H1 (cell line): ENCODE measurements around the gene RAB31. TPM values are rescaled to one million over a fixed set of nuclear protein-coding genes. Genes with fewer than 3 reads are reported as not detected.

ENCODE experiments used
- CTCF ChIA-PET: fragments of 300-600 bp; sonication (Branson Sonifier 250); formaldehyde crosslinking; loops from one replicate; lab custom pipeline; 2021; ENCODE audit not compliant: partially characterized antibody; lab: Charles Lee
- POLR2A ChIA-PET: fragments of 300-600 bp; sonication (Branson Sonifier 250); formaldehyde crosslinking; loops from one replicate; lab custom pipeline; 2021; ENCODE audit warnings: inconsistent platforms; ENCODE audit not compliant: partially characterized antibody; lab: Charles Lee
- DNase-seq, 2 experiments: peaks; one replicate each; pipeline versions ENCODE4 v3.0.0 to v3.0.0-alpha.2; 2010 to 2022; ENCODE audit warnings: low spot score in 2 of 2, low read depth in 1 of 2, mixed read lengths in 1 of 2
- FAIRE-seq: peaks from 2 replicates; lab custom pipeline; 2011; peaks lifted over from hg19 to GRCh38; lab: Jason Lieb, UNC
- H2AFZ ChIP-seq: 2 replicates; pipeline ENCODE4 v1.8.1; 2012; ENCODE audit warnings: low read length, inconsistent platforms
- H2AK5ac ChIP-seq: 2 replicates; pipeline ENCODE4 v1.6.1; 2013; ENCODE audit warnings: low read depth, low read length
- H2BK120ac ChIP-seq: replicated peaks from 2 replicates; pipeline ENCODE3; 2013; ENCODE audit warnings: low read depth, low read length, inconsistent platforms
- H2BK12ac ChIP-seq: 2 replicates; pipeline ENCODE4 v1.6.1; 2013; ENCODE audit warnings: low read depth, low read length
- H2BK15ac ChIP-seq: 2 replicates; pipeline ENCODE4 v1.6.1; 2013; ENCODE audit warnings: low read length
- H2BK20ac ChIP-seq: 2 replicates; pipeline ENCODE4 v1.6.1; 2013; ENCODE audit warnings: low read length
- H2BK5ac ChIP-seq: 2 replicates; pipeline ENCODE4 v1.6.1; 2013; ENCODE audit warnings: low read depth, low read length
- H3K14ac ChIP-seq: 2 replicates; pipeline ENCODE4 v1.6.1; 2013; ENCODE audit warnings: inconsistent platforms; ENCODE audit not compliant: insufficient read length
- H3K18ac ChIP-seq: 2 replicates; pipeline ENCODE4 v1.6.1; 2013; ENCODE audit warnings: low read length; ENCODE audit errors: extremely low read depth
- H3K23ac ChIP-seq: 2 replicates; pipeline ENCODE4 v1.6.1; 2013; ENCODE audit warnings: inconsistent platforms; ENCODE audit not compliant: insufficient read length
- H3K23me2 ChIP-seq: 2 replicates; pipeline ENCODE4 v1.6.1; 2013; ENCODE audit warnings: low read depth, low read length
- H3K27ac ChIP-seq: 2 replicates; pipeline ENCODE4 v1.6.1; 2011; ENCODE audit warnings: low read depth, low read length, inconsistent platforms
- H3K27me3 ChIP-seq, 4 experiments: replicated peaks in 1 of 4; 1 replicate in 1 of 4; 2 replicates in 3 of 4; pipeline versions ENCODE4 v1.6.1 to v1.8.1; 2011 to 2013; ENCODE audit warnings: low read length in 3 of 4, mild to moderate bottlenecking in 3 of 4, inconsistent platforms in 2 of 4, mixed read lengths in 2 of 4, moderate library complexity in 1 of 4; ENCODE audit not compliant: control insufficient read depth in 3 of 4, insufficient read depth in 3 of 4; ENCODE audit errors: extremely low read depth in 1 of 4
- H3K36me3 ChIP-seq, 4 experiments: 2 replicates each; pipeline versions ENCODE4 v1.6.1 to v1.8.1; 2011 to 2013; ENCODE audit warnings: mild to moderate bottlenecking in 4 of 4, low read length in 3 of 4, moderate library complexity in 2 of 4, control low read depth in 1 of 4, inconsistent platforms in 1 of 4; ENCODE audit not compliant: insufficient read depth in 4 of 4, control insufficient read depth in 2 of 4
- H3K4ac ChIP-seq: replicated peaks from 2 replicates; pipeline ENCODE3; 2013; ENCODE audit warnings: low read length, low read depth, mixed read lengths, inconsistent platforms; ENCODE audit not compliant: insufficient read length
- H3K4me1 ChIP-seq, 4 experiments: replicated peaks in 1 of 4; 1 replicate in 1 of 4; 2 replicates in 3 of 4; pipeline versions ENCODE4 v1.6.1 to v1.8.1; 2011 to 2013; ENCODE audit warnings: low read length in 3 of 4, inconsistent platforms in 2 of 4, mixed read lengths in 1 of 4; ENCODE audit not compliant: insufficient read depth in 4 of 4, control insufficient read depth in 3 of 4
- H3K4me2 ChIP-seq, 2 experiments: 2 replicates each; pipeline versions ENCODE4 v1.6.1 to v1.8.1; 2011 to 2013; ENCODE audit warnings: low read depth in 2 of 2, low read length in 2 of 2, control low read depth in 1 of 2, inconsistent platforms in 1 of 2, mild to moderate bottlenecking in 1 of 2; ENCODE audit not compliant: insufficient read depth in 1 of 2
- H3K4me3 ChIP-seq, 4 experiments: fragments of 200-600, 300-600 bp in 1 of 4; sonication (generic), shearing (Covaris generic), sonication (Bioruptor Twin) in 1 of 4; 2 replicates each; pipeline versions ENCODE4 v1.5.1 to v1.8.1; 2011 to 2016; ENCODE audit warnings: low read length in 4 of 4, low read depth in 3 of 4, control low read depth in 2 of 4, inconsistent platforms in 2 of 4, mild to moderate bottlenecking in 2 of 4, mixed read lengths in 1 of 4, moderate library complexity in 1 of 4; ENCODE audit not compliant: insufficient read depth in 2 of 4; ENCODE audit errors: extremely low read depth in 1 of 4
- H3K56ac ChIP-seq: replicated peaks from 2 replicates; pipeline ENCODE3; 2013; ENCODE audit warnings: low read depth, mild to moderate bottlenecking, mixed read lengths, low read length, inconsistent platforms; ENCODE audit not compliant: insufficient read length
- H3K79me1 ChIP-seq: 2 replicates; pipeline ENCODE4 v1.6.1; 2013; ENCODE audit warnings: low read depth, low read length, control low read depth
- H3K79me2 ChIP-seq, 2 experiments: 2 replicates each; pipeline versions ENCODE4 v1.6.1 to v1.8.1; 2012 to 2013; ENCODE audit warnings: low read length in 2 of 2, mild to moderate bottlenecking in 2 of 2, inconsistent platforms in 1 of 2; ENCODE audit not compliant: insufficient read depth in 2 of 2, control insufficient read depth in 1 of 2
- H3K9ac ChIP-seq, 4 experiments: replicated peaks in 1 of 4; 1 replicate in 1 of 4; 2 replicates in 3 of 4; pipeline versions ENCODE4 v1.6.1 to v1.8.1; 2011 to 2013; ENCODE audit warnings: low read depth in 3 of 4, low read length in 3 of 4, control low read depth in 2 of 4, mild to moderate bottlenecking in 2 of 4, moderate library complexity in 2 of 4, inconsistent platforms in 1 of 4; ENCODE audit errors: extremely low read depth in 1 of 4
- H3K9me3 ChIP-seq, 2 experiments: 2 replicates each; pipeline versions ENCODE4 v1.6.1 to v1.8.1; 2012 to 2013; ENCODE audit warnings: mild to moderate bottlenecking in 2 of 2, moderate library complexity in 2 of 2, control low read depth in 1 of 2, inconsistent platforms in 1 of 2, low read depth in 1 of 2, low read length in 1 of 2, mixed read lengths in 1 of 2; ENCODE audit not compliant: insufficient read depth in 2 of 2
- H4K20me1 ChIP-seq, 2 experiments: replicated peaks in 1 of 2; 2 replicates each; pipeline versions ENCODE3 to v1.8.1; 2011 to 2013; ENCODE audit warnings: inconsistent platforms in 2 of 2, low read length in 2 of 2, mild to moderate bottlenecking in 1 of 2; ENCODE audit not compliant: insufficient read depth in 2 of 2, control insufficient read depth in 1 of 2
- H4K5ac ChIP-seq: 2 replicates; pipeline ENCODE4 v1.6.1; 2013; ENCODE audit warnings: low read length, low read depth, mixed read lengths, inconsistent platforms; ENCODE audit not compliant: insufficient read length
- H4K8ac ChIP-seq: 2 replicates; pipeline ENCODE4 v1.8.0; 2013; ENCODE audit warnings: mild to moderate bottlenecking, moderate library complexity, low read length, inconsistent platforms; ENCODE audit not compliant: insufficient read depth; ENCODE audit errors: extremely low read depth
- H4K91ac ChIP-seq: replicated peaks from 2 replicates; pipeline ENCODE3; 2013; ENCODE audit warnings: low read length, mixed read lengths, inconsistent platforms; ENCODE audit not compliant: insufficient read length
- BRCA1 ChIP-seq: IDR thresholded peaks from 2 replicates; pipeline ENCODE4 v1.6.1; 2012; ENCODE audit warnings: low read depth, low read length, improper control_type of control experiment
- CHD1 ChIP-seq: IDR thresholded peaks from 2 replicates; pipeline ENCODE4 v1.6.1; 2012; ENCODE audit warnings: low read depth, low read length, improper control_type of control experiment
- EGR1 ChIP-seq: IDR thresholded peaks from 2 replicates; pipeline ENCODE4 v1.6.1; 2011; ENCODE audit warnings: low read depth, low read length, borderline replicate concordance
- GTF2F1 ChIP-seq: IDR thresholded peaks from 2 replicates; pipeline ENCODE4 v1.6.1; 2012; ENCODE audit warnings: low read depth, low read length, improper control_type of control experiment, borderline replicate concordance
- HDAC2 ChIP-seq, 2 experiments: fragments of 300-600 bp in 1 of 2; sonication (generic) in 1 of 2; IDR thresholded peaks; 2 replicates each; pipeline ENCODE4 v1.6.1; 2011 to 2012; ENCODE audit warnings: low read depth in 2 of 2, low read length in 2 of 2, mild to moderate bottlenecking in 2 of 2, moderate library complexity in 2 of 2, borderline replicate concordance in 1 of 2, inconsistent platforms in 1 of 2
- PHF8 ChIP-seq: fragments of 200-600 bp; sonication (generic); conservative IDR thresholded peaks from 2 replicates; pipeline ENCODE4 v1.7.1; 2012; ENCODE audit warnings: low read depth, mild to moderate bottlenecking, inconsistent platforms, low read length, moderate library complexity
- RFX5 ChIP-seq: IDR thresholded peaks from 2 replicates; pipeline ENCODE4 v1.6.1; 2011; ENCODE audit warnings: low read depth, low read length, improper control_type of control experiment, borderline replicate concordance
- RXRA ChIP-seq: IDR thresholded peaks from 2 replicates; pipeline ENCODE4 v1.6.1; 2011; ENCODE audit warnings: low read depth, mild to moderate bottlenecking, low read length, moderate library complexity; ENCODE audit not compliant: insufficient read depth
- SIX5 ChIP-seq: IDR thresholded peaks from 2 replicates; pipeline ENCODE4 v1.6.1; 2011; ENCODE audit warnings: mild to moderate bottlenecking, low read depth, low read length
- SP1 ChIP-seq: IDR thresholded peaks from 2 replicates; pipeline ENCODE4 v1.6.1; 2011; ENCODE audit warnings: low read depth, low read length
- TAF1 ChIP-seq: IDR thresholded peaks from 2 replicates; pipeline ENCODE4 v1.6.1; 2011; ENCODE audit warnings: mild to moderate bottlenecking, low read depth, low read length
- YY1 ChIP-seq: IDR thresholded peaks from 2 replicates; pipeline ENCODE4 v1.6.1; 2011; ENCODE audit warnings: low read depth, mild to moderate bottlenecking, low read length
- ZNF274 ChIP-seq: IDR thresholded peaks from 2 replicates; pipeline ENCODE4 v1.7.0; 2012; ENCODE audit warnings: low read length, borderline replicate concordance; ENCODE audit errors: extremely low read depth
- WGBS, 2 experiments: shearing (Covaris generic) in 1 of 2; methylation state at CpG; one replicate each; pipeline versions ENCODE4 v1.1.6 to v1.1.7; 2013 to 2015; ENCODE audit warnings: low lambda C conversion rate in 2 of 2, mixed read lengths in 2 of 2, inconsistent platforms in 1 of 2, low coverage in 1 of 2, missing lambda C conversion rate in 1 of 2; ENCODE audit not compliant: insufficient replicate concordance in 2 of 2, insufficient coverage in 1 of 2, insufficient read length in 1 of 2; ENCODE audit errors: extremely low coverage in 1 of 2, missing lambda C conversion rate in 1 of 2; 5-methylcytosine and 5-hydroxymethylcytosine counted together
- polyA plus RNA-seq, 7 experiments: library from polyadenylated mRNA; depleted of rRNA in 3 of 7; stranded (reverse) in 5 of 7; unstranded in 2 of 7; fragments of >200 nt in 5 of 7; fragments of 200-250 nt in 2 of 7; gene quantifications; 1 replicate in 5 of 7; 2 replicates in 1 of 7; 4 replicates in 1 of 7; pipeline versions ENCODE4 v1.2.1 to v1.2.3, GENCODE V29; 2011 to 2013; ENCODE audit warnings: missing spikeins in 2 of 7, mixed read lengths in 2 of 7
- total RNA-seq: library from RNA; stranded (reverse); fragmentation: NEBNext Ultra II Directional; extraction: Animal tissue kit (Norgen Biotek cat#: 25700); gene quantifications from 2 replicates; pipeline ENCODE4 v1.2.1, GENCODE V29; 2021
- TF ChIP-seq, protein P1 (sequence below): IDR thresholded peaks from 2 replicates; pipeline ENCODE4 v1.6.1; 2011; ENCODE audit warnings: low read depth, mild to moderate bottlenecking, low read length; ENCODE audit not compliant: insufficient read depth

RAB31 gene
- total and polyA plus RNA-seq, 2 of the 8 experiments (the other 6 are each of a cell fraction or from before 2014, with no cell fraction given) = 15.2 to 40.9 TPM

DNA sequence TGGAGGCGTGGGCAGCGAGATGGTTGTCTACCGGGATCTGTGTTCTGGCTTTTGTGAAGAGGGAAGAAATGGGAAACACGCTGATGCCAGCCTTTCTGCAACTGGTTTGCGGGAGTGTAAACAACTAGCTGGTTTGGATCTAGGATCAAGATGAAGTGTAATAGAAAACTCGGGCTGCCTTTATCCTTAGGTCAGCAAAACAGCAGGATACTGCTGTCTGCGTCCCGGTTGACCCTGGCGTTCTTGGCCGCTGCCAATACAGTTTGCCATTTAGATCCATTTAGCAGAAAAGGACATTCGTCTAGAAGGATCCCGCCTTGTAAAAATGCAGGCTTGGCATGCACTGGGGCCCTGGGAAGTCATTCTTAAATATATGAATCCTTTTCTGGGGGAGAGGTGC, 42.0 kb downstream of the RAB31 start:
- Histone ChIP-seq H3K14ac (no peak overlapping the region), H3K79me1 (no peaks in the 10 kb centered on the region; the same call in 1 of the 2 replicates), H2BK15ac (no peak overlapping the region), H2BK20ac (0 out of 2 replicates have a peak overlapping the region, but pooled peaks have one; percentile 27), H4K91ac (no peak overlapping the region), H3K23me2 (no peaks in the 10 kb centered on the region), H3K27me3 (no peaks in the 10 kb centered on the region), H3K36me3 (no peaks in the 10 kb centered on the region; a peak in 1 of 8 replicates), H3K18ac (no peak overlapping the region), H2BK120ac (no peak overlapping the region), H3K4ac (no peak overlapping the region), H3K4me2 (no peak overlapping the region), H2BK12ac (no peak overlapping the region), H3K27ac (no peak overlapping the region), H3K9me3 (no peaks in the 10 kb centered on the region), H2BK5ac (no peak overlapping the region), H4K20me1 (no peaks in the 10 kb centered on the region), H4K8ac (no peak overlapping the region; the same call in 1 of the 2 replicates), H4K5ac (no peak overlapping the region), H3K9ac (no peak overlapping the region), H3K79me2 (no peaks in the 10 kb centered on the region), H3K23ac (no peak overlapping the region), H3K56ac (peak overlapping the region; percentile 42), H2AFZ (no peak overlapping the region), H3K4me1 (no peaks in the 10 kb centered on the region), H2AK5ac (no peak overlapping the region), H3K4me3 (no peak overlapping the region)
- POLR2A ChIA-PET = no interaction called here
- FAIRE-seq (no peak), DNase-seq (no peak)
- CTCF ChIA-PET = interaction anchor here (1.2 kb wide), 2 partner anchors 21 to 42 kb away, joined by 5 read pairs; no protein-coding TSS in a partner anchor
- WGBS, 2 experiments = 86% methylated on average over 12 of the region's 12 CpGs; no CpG with 5 or more reads in 1 of the 2 experiments
- TF ChIP-seq ZNF274 (no peak), TAF1 (no peak), YY1 (no peak), BRCA1 (no peak), RXRA (no peak), HDAC2 (IDR thresholded peaks at IDR 0.05; ENCODE audit: borderline replicate concordance in 1 of 2, low read depth in 2 of 2, low read length in 2 of 2) (no peak), PHF8 (no peak), CHD1 (no peak), EGR1 (no peak), SIX5 (no peak), RFX5 (no peak), GTF2F1 (no peak), SP1 (no peak)
- TF ChIP-seq, protein P1, sequence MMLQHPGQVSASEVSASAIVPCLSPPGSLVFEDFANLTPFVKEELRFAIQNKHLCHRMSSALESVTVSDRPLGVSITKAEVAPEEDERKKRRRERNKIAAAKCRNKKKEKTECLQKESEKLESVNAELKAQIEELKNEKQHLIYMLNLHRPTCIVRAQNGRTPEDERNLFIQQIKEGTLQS = no peak
